Liver (tissue), 3 donors: ENCODE measurements around the gene GTSE1.

Experiments used
- RAD21 ChIP-seq, 2 donors: IDR thresholded peaks; 2 replicates each; pipeline ENCODE4 v1.6.1; 2016; ENCODE audit warnings: antibody characterized with exemption in 2 of 2, mild to moderate bottlenecking in 2 of 2
- YY1 ChIP-seq: IDR thresholded peaks from 2 replicates; pipeline ENCODE4 v1.6.1; 2016; ENCODE audit warnings: antibody characterized with exemption, mild to moderate bottlenecking
- TF ChIP-seq, protein P1 (sequence below): fragments of 150-350 bp; IDR thresholded peaks from 2 replicates; pipeline ENCODE4 v1.5.1; 2017; ENCODE audit warnings: improper control_type of control experiment, low read depth, low read length; ENCODE audit not compliant: missing input control
- TF ChIP-seq, protein P2 (sequence below): IDR thresholded peaks from 2 replicates; pipeline ENCODE4 v1.6.1; 2016; ENCODE audit warnings: antibody characterized with exemption, mild to moderate bottlenecking
- TF ChIP-seq, protein P3 (sequence below): IDR thresholded peaks from 2 replicates; pipeline ENCODE4 v1.6.1; 2016; ENCODE audit warnings: antibody characterized with exemption
- donor health status: healthy.
- donor health status: healthy.

DNA sequence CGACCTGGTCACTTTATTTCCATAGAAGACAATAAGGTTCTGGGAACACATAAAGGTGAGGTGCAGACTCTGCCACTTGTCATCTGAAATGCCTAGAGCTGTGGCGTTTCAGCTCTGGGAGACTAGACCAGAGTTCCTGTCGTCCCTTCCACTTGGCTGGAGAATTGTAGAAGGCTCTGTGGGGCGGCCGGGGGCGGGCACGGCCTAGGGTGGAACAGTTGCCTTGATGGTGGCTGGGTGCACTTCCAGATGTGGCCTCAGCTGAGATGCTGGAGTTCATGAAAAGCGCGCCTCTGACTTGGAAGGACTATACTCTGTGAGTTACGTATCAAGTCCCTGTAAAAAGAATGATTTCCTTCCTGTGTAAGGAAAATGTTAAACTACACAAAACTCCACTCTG lies 55.6 kb downstream of the GTSE1 start:
- TF ChIP-seq, protein P1, sequence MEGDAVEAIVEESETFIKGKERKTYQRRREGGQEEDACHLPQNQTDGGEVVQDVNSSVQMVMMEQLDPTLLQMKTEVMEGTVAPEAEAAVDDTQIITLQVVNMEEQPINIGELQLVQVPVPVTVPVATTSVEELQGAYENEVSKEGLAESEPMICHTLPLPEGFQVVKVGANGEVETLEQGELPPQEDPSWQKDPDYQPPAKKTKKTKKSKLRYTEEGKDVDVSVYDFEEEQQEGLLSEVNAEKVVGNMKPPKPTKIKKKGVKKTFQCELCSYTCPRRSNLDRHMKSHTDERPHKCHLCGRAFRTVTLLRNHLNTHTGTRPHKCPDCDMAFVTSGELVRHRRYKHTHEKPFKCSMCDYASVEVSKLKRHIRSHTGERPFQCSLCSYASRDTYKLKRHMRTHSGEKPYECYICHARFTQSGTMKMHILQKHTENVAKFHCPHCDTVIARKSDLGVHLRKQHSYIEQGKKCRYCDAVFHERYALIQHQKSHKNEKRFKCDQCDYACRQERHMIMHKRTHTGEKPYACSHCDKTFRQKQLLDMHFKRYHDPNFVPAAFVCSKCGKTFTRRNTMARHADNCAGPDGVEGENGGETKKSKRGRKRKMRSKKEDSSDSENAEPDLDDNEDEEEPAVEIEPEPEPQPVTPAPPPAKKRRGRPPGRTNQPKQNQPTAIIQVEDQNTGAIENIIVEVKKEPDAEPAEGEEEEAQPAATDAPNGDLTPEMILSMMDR, result no peak
- TF ChIP-seq RAD21 (IDR thresholded peaks at IDR 0.05) (no peak), YY1 (no peak)
- TF ChIP-seq, protein P2, sequence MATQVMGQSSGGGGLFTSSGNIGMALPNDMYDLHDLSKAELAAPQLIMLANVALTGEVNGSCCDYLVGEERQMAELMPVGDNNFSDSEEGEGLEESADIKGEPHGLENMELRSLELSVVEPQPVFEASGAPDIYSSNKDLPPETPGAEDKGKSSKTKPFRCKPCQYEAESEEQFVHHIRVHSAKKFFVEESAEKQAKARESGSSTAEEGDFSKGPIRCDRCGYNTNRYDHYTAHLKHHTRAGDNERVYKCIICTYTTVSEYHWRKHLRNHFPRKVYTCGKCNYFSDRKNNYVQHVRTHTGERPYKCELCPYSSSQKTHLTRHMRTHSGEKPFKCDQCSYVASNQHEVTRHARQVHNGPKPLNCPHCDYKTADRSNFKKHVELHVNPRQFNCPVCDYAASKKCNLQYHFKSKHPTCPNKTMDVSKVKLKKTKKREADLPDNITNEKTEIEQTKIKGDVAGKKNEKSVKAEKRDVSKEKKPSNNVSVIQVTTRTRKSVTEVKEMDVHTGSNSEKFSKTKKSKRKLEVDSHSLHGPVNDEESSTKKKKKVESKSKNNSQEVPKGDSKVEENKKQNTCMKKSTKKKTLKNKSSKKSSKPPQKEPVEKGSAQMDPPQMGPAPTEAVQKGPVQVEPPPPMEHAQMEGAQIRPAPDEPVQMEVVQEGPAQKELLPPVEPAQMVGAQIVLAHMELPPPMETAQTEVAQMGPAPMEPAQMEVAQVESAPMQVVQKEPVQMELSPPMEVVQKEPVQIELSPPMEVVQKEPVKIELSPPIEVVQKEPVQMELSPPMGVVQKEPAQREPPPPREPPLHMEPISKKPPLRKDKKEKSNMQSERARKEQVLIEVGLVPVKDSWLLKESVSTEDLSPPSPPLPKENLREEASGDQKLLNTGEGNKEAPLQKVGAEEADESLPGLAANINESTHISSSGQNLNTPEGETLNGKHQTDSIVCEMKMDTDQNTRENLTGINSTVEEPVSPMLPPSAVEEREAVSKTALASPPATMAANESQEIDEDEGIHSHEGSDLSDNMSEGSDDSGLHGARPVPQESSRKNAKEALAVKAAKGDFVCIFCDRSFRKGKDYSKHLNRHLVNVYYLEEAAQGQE, result no peak
- TF ChIP-seq, protein P3, sequence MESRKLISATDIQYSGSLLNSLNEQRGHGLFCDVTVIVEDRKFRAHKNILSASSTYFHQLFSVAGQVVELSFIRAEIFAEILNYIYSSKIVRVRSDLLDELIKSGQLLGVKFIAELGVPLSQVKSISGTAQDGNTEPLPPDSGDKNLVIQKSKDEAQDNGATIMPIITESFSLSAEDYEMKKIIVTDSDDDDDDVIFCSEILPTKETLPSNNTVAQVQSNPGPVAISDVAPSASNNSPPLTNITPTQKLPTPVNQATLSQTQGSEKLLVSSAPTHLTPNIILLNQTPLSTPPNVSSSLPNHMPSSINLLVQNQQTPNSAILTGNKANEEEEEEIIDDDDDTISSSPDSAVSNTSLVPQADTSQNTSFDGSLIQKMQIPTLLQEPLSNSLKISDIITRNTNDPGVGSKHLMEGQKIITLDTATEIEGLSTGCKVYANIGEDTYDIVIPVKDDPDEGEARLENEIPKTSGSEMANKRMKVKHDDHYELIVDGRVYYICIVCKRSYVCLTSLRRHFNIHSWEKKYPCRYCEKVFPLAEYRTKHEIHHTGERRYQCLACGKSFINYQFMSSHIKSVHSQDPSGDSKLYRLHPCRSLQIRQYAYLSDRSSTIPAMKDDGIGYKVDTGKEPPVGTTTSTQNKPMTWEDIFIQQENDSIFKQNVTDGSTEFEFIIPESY, result no peak
